ENCODE measurements around the gene ZNF697. TPM values are rescaled to one million over a fixed set of nuclear protein-coding genes. Genes with fewer than 3 reads are reported as not detected.
A peak's percentile ranks its signal among the peaks of the same experiment; 100 is the strongest.

The ZNF697 gene
- total RNA-seq, 1 donor from 2014 or later: 1.00 TPM

DNA sequence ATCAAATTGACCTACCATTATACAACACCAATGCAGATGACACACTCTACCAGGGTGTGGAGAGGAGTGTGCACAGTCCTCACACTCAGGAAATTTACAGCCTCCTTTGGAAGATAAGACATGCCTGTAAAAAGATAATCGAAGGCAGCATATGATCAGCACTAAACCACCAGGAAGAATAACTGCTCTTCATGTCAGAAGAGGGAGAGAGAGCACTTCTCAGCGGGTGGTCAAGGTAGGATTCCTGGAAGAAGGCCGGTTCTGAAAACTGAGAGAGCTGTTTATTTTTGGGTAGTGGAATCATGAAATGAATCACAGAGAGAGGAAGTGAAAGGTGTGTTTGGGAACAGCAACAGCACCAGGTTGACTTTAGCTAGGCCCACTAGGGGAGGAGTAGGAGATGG lies 14.0 kb upstream of the ZNF697 start:
- no peak for ATAC-seq

DNA sequence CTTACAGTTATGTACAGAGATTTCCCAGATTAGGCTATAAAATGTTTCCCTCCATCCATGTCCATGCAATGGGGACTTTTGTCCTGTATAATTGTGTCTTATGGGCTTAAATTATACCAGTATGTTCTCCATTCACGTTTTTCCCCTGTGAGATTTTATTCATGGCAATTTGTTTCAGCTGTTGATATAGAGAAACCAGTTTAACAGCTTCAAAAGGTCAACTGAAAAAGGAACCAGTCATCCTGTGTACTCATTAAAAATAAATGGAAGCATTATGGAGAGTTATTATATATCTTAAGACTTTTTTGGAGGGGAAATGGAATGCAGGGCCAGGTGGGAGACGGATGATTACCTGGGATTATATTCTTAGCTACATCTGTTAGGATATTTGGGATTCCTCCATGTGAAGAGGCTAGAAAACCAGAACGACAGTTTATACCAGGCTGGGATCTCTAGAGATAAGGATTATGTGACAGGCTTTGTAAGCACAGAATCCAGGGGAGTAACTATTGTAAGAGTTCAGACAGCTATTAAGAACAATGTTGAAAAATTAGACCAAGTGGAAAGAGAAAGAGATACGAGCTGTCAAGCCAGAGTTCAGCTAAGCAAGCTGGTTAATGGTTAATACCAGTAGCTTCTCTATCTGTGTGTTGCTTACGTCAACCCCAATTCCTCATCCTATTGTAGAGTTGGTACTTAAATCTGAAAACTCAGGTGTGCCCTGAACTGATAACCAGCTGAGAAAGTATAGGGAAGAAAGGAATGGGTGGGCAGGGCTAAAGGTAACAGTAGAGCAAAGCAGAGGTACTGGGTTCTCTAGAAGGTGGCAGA lies 12.4 kb upstream of the ZNF697 start:
- peak; percentile 44 for ATAC-seq

DNA sequence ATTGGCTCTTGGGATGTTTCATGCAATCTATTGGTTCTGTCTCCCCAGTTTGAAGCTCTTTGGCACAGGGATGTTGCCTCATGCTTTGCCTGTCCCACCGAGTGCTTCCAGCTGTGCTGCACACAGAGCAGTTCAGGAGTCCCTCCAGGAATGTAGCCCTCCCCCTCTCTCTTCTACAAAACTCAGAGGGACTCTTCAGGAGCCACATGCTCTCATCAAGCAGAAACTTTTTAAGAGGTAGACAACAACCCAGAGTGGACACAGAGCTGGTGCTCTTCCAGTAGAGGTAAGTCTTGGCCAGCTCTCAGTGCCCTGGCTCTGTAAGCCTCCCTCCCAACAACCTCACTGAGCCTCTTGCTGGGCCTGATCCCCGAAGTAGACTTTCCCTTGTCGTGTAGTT lies 11.6 kb upstream of the ZNF697 start:
- no peak for ATAC-seq

DNA sequence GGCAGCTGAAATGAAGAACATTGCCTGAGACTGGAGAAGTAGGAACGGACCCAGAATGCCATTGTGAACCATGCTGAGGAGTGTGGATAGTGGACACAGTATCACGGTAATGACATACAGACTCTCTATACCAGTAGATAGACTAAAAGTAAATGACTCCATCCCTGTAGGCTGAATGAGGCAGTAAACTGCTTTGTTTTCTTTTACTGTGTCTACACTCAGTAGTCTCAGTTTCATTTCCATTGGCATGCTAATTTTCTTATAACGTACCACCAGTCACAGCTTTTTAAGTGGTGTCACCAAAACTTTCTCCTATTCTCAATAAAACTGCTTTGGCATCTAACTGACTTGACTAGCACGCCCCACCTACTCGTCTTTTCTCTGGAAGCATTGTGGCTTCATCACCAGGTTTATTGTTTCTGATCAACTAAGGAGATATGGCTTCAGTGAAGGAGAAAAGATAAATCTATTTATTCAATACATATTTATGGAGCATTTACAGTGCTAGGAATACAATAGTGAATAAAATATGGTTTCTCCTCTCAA lies 8.4 kb upstream of the ZNF697 start:
- no peak for ATAC-seq

DNA sequence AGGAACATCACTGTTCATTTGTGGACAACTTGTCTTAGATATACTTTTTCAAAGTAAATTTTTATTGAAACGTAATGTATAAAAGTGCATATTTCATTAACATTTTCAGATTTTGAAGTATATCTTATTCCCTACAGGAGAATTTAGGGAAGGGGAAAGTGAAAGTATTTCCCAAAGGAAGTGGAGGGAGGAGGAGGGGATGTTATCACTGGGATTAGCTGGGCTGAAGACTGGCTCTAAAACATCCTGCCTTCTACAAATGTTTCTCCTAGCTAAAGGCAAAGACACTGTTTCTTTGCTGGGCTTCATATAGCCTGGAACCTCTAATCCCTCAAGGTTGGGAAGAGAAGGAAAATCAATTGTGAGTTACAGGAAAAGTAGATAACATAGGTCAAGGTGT lies 7.1 kb upstream of the ZNF697 start:
- ATAC-seq: no peak

DNA sequence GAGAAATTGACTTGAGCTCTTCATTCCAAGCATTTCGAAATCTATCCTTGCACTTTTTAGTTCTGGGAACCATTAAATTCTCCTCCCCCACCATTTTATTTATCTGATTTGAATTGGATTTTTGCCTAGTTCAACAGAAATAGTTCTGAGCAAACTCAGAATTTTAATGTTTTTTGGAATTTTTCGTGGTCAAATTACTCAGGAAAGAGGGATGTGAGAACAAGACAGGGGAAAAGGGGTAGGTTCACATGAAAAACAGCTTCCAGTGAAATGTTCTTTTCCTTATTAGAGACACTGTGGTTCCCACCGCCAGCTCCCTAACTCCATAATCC lies 5.7 kb upstream of the ZNF697 start:
- no peak for ATAC-seq

DNA sequence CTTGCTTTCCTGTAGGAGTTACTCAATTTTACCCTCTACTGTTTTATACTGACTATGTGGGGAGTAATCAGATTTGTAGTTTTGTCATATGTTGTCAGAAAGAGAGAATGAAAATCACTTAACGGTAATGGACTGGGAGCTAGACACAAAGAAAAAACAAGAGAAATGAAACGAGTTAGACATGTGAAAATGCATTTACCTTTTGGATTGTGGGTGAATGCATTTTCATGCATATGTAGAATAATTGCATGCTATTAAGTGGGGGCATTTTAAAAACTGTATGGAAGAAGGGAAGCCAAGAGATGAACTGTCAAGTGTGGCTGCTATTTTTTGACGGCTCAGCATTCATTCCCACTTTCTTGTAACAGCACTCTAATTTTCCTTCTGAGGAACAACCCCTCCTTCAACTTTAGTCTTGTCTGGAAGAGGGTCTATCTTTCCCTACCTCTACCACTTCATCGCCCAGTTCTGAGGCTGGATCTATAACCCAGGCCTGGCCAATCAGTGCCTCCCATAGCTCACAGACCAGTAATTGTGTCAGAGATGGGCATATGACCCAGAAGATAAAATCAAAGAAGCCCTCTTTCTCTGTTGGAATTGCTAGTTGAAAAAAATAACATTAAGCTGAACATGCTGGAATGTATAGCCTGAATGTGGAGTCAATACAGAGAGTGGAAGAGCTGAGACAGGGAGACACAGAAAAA lies 5.2 kb upstream of the ZNF697 start:
- ATAC-seq: no peak

DNA sequence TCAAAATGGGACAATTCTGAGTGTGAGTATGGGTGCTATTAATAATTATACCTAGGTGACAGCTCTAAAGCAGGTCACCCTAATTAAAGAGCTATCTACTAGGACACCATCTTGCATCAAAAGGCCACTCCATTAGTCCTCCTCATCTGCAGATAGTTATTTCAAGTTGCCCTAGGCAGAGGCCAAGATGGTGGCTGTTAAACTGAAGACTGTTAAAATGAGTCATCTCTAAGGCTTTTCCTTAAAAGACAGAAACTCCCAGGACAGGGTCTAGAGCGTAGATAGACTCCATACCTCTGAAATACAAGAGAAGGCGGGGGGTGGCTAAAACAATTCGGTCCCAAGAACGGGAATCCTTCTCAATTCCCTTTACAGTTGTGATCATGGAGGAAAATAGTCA lies 4.5 kb upstream of the ZNF697 start:
- no peak for ATAC-seq

DNA sequence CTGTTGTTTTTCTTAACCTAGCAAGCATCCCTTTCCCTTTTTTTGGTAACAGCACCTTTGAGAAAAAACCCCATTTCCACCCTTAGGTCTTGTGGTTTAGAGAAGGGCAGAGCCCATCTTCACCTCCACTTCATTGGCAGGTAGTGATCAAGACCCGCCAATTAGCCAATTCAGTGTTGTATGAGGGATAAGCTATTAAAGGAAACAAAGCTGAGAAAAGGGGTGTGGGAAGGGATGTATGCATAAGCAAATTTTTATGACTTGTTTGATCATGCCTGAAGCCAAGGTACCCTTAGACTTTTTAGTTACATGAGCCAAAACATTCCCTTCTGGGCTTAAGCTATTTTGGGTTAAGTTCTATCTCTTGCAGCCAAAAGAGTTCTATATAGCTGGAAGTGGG lies 3.6 kb upstream of the ZNF697 start:
- ATAC-seq: no peak

DNA sequence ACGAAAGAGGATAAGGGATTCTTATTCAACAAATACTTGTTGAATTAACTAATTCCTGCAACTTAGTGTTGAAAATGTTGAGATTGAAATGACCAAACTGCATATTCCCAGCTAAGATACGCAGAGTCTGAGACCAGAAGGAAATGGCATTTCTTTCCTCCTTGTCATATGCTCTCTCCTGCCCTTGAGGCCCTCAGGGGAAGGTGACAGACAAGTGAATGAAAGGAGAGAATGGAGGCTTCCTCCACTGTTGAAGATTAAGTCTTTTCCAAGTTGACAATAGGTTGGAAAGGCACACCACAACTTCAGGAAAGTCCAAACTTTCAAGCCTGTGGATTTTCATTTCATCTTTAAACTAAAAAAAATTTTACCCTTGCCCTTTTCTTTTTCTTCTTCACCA lies 3.1 kb upstream of the ZNF697 start:
- ATAC-seq: no peak

DNA sequence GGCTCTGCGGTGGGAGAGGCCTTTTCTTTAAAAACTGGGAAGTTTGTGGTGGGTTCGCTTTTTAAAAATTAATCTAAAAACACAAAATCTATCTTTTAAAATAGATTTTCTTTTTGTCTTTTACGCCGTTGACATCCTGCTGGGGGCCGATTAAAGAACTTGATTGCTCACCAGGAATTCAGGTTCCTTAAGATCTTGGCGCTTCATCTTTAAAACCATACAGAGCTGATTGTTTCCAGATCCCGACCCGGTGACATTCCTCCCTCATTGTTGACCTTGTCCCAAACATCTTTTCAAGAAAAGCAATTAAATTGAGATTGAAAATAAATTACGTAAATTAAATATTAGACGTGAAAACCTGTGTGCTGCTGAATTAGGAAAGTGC lies 546 bp upstream of the ZNF697 start:
- ATAC-seq: no peak

DNA sequence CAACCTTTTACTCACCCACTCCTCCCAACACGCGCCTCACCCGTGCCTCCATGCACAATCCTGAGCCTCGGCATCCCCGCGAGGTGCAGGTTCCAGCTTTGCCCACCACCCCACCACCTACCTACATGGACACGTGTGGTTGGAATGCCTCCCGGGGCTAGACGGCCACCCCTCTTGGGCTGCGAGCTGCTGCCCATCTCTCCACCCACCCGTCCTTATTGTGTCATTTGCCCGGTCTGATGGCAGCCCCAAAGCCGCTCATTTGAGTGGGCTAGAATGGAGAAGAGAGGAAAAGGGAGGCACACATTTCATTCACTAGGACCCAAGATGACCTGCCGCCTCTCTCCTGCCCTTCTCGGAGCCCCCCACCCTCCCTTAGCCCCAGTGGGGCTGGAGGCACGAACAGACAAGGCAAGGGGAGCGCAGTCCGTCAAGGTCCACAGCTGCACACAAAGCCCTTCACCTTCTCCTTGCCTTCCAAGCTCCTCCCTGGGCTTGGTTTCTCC lies 785 bp downstream of the ZNF697 start:
- ATAC-seq: peak; percentile 4

DNA sequence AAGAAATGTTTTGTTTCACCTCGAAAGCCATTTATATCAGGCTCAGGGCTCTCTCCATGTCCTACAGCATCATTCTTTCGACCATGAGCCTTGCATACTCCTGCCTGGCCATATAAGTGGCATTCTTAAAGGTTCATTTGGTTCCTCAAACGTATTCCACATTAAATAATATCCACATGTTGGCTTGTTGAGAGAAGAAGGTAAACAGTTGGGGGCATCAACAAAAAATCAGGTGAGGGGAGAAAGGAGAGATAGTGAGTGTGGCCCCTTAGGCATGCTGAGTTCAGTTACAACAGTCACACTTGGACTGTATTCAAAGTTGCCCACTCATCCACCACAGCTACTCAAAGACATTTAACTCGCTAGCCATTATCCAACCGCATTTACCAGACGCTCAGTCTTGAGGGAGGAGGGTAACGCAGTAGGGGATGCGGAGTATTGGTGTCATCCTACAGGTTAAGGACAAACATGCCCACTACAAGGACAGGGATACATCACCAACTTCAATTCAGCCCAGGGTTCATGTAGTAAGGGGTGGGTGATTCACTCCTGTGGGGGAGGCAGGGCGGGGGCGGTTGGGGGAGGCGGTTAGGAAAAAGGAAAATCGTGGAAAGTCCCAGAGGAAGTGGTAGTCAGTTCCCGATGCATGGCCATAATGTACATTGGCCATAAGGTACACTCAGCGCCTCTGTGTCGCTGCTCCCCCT lies 1.4 kb downstream of the ZNF697 start:
- ATAC-seq: no peak

DNA sequence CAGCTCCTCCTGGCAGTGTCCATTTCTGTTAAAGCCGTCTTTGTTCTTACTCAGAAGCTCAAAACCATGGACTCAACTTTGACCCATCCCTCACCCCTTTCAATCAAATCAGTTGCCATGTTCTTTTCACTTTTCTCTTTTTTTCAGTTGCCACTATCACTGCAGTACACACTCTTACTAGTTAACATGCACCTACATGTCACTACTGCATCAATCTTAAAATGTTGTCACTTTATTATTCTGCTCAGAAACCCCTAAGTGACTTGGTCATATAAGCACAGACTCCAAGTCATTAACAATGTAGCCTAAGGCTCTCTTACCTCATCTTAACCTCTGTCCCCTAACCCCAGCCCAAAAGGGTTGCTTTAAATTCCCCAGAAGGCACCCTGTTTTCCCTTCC lies 9.0 kb downstream of the ZNF697 start:
- ATAC-seq: no peak

DNA sequence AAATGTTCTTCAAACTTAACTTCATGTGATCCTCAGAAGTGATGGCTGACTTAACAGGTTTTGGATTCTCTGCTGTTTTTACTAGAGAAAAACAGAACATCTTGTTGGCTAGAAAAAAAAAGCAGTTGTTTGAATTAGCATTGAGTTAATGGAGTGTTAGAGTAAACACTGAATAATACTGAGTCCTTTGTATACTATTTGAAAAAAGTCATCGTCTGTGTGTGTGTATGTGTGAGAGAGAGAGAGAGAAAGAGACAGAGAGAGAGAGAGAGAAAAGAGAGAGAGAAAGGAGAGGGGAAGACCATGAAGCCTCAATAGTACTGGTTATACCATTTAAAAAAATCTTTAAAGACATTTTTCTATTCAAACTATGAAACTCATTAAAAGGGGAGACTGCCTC lies 10.4 kb downstream of the ZNF697 start:
- no peak for ATAC-seq

DNA sequence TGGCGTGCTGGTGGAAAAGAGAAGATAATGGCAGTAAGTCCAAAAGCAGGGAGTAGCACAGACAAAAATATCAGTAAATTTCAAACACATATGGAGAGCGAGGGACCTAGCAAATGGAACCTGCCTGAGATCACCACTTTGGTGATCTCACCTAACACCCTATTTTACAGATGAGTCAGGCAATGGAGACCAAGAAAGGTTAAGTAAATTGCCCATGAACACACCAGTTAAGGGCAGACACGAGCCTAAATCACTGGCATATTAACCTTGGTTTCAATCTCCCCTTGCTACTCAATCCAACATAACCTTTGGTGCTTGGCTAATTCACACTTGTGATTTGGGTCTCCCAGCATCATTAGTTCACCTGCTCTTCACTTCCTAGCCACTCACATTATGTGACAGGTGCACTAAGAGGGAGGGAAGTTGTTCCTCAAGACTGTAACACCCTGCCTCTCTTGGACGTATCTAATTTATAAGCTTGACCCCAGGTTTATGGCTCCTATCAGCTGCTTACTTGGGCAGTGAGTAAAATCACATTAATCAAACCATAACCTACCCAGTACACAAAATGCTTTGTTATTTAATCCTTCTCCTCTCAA lies 11.5 kb downstream of the ZNF697 start:
- no peak for ATAC-seq

DNA sequence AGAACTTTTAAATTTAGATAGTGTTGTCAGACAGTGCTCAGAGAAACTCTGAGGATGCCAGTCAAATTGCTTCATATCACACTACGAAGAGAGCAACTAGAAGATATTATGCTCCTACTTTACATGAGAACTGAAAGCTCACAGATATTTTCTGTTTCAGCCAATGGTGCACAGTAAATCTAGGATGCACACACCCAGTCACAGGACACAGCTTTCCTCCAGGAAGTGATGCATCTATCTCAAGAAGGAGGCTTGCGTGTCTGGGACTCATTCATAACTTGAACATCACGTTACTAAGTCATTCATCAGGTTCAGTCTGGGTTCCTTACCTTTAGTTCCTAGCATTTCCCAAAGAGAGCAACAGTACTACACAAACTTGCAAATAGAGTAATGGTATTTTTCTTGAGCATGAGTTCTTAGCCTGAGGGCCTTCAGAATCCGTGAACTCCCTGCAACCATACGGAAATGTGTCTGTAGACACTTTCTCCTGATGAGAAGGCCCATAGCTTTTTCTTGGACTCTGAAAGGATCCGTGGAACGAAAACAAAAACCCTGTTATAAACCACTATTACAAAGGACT lies 12.2 kb downstream of the ZNF697 start:
- ATAC-seq: no peak

DNA sequence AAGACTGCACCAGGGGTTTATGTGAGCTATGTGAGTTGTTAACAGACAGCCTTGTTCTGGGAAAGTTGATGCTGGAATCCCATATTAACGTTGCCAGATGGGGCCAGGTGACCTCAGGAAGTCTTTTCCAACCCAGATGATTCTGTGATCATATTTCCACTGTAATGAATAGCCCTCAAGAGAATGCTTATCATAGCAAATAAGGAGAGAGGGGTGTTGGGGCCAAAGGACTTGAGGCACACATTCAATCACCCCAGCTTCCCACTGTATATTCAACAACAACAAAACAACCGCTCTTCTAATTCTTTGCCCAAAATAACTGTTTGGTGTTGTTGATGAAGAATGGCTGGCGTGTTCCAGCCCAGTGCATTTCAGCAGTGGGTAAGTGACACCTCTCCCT lies 14.1 kb downstream of the ZNF697 start:
- ATAC-seq: no peak

DNA sequence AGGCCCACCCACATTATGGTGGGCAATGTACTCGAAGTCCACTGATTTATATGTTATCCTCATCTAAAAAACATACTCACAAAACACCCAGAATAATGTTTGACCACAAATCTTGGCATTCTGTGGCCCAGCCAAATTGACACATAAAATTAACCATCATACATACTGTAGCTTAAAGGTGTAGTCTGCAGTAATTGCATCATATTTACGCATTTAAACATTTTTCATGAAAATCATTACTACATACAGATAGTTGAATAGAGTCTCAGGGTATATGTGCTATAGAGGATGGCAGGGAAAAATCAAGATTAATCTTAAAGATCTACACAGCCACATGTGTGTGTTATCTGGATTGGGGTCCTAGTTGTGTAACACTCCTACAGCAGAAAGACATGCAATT lies 14.5 kb downstream of the ZNF697 start:
- ATAC-seq: no peak

DNA sequence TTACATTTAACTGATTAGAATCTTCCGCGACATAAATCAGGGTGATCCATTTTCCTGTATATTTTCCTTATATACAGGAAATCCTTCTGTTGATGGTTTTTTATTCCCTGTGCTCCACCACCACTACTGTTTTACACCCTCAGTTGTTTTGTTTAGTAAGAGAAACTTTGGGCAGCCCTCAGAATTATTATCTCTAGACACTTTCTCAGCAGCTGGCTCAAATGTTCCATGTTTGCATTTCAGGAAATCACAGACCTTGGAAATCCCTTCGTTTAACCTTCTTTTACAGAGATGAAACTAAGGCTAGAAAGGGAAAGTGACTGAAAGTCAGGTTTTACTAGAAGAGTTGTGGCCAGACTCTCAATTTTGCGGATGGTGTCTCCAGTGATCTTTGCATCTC lies 15.2 kb downstream of the ZNF697 start:
- no peak for ATAC-seq

DNA sequence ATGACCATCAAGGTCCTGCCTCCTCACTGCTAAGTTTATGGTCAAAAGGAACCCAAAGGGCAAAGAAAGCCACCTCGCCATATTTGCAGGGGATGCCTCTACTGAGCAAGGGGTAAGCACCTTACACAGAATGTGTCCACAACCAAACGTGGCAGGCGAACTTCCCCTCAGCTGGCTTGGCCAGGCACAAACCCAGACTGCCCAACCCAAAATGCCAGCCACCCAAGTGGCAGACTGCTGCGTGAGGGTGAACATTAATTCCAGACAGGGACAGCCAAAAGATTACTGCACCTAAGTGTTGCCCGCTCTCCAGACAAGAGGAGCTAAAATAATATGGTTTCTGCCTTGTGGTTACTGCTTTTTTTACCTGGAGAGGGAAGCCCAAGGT lies 16.0 kb downstream of the ZNF697 start:
- no peak for ATAC-seq

DNA sequence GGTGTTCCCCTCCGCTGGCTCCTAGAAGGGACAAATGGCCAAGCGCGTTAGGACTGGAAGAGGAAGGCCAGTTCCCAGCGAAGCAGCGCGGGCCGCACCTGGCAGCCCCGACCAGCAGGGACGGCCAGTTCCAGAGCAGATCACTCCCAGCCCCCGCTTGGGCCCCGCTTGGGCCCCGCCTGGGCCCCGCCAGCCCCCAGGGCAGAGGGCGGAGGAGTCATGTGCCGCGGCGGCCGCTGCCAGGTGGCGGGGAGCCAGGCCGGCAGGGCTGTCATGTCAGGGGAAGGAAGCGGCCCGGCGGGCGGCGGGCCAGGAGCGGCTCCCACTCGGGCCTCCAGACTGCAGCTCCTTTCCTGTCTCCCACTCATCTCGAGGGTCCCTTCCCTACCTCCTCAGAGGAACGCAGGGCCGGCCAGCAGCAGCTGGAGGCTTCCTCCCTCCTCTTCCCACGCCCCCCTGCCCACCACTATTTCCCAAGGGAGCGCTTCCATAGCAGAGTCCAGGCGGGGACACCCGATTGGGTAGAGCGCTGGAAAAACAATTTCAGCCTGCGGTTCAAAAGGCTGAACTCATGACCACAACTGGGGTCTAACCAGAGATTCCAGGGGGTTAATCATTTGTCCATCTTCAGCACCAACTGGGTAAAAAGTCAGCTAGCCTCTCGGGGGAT lies 16.5 kb downstream of the ZNF697 start:
- ATAC-seq: peak; percentile 86
